HEK293 (cell line): ENCODE data around the gene ZRANB1.

Experiments used
- GLI2 ChIP-seq: fragments of 450-650 bp; formaldehyde crosslinking; IDR thresholded peaks from 2 replicates; pipeline ENCODE4; 2017; ENCODE audit warnings: missing biosample characterization, missing genetic modification characterization, low read depth, borderline replicate concordance
- HOXA7 ChIP-seq: sonication (generic); formaldehyde crosslinking; IDR thresholded peaks from 2 replicates; pipeline ENCODE4 v1.8.1; 2022; ENCODE audit warnings: missing genetic modification reagents, borderline replicate concordance
- KLF1 ChIP-seq: fragments of 450-650 bp; formaldehyde crosslinking; IDR thresholded peaks from 2 replicates; pipeline ENCODE4 v1.5.1; 2016; ENCODE audit warnings: missing biosample characterization, missing genetic modification characterization
- KLF9 ChIP-seq: fragments of 450-650 bp; formaldehyde crosslinking; IDR thresholded peaks from 2 replicates; pipeline ENCODE4 v1.5.1; 2016; ENCODE audit warnings: missing biosample characterization, missing genetic modification characterization, low read depth
- MEIS1 ChIP-seq: sonication (generic); formaldehyde crosslinking; IDR thresholded peaks from 2 replicates; pipeline ENCODE4 v1.8.1; 2022; ENCODE audit warnings: missing genetic modification reagents, mild to moderate bottlenecking, borderline replicate concordance
- MYNN ChIP-seq: fragments of 450-650 bp; formaldehyde crosslinking; IDR thresholded peaks from 2 replicates; pipeline ENCODE4 v1.5.1; 2016; ENCODE audit warnings: missing biosample characterization, missing genetic modification characterization, borderline replicate concordance
- REPIN1 ChIP-seq: fragments of 450-650 bp; formaldehyde crosslinking; IDR thresholded peaks from 2 replicates; pipeline ENCODE4 v1.5.1; 2017; ENCODE audit warnings: missing biosample characterization, missing genetic modification characterization, low read depth
- SCRT1 ChIP-seq: fragments of 450-650 bp; formaldehyde crosslinking; IDR thresholded peaks from 2 replicates; pipeline ENCODE4 v1.5.1; 2016; ENCODE audit warnings: missing biosample characterization, missing genetic modification characterization, borderline replicate concordance
- SP2 ChIP-seq: fragments of 450-650 bp; formaldehyde crosslinking; IDR thresholded peaks from 2 replicates; pipeline ENCODE4 v1.5.1; 2016; ENCODE audit warnings: missing biosample characterization, missing genetic modification characterization
- WT1 ChIP-seq: fragments of 450-650 bp; formaldehyde crosslinking; IDR thresholded peaks from 2 replicates; pipeline ENCODE4 v1.5.1; 2016; ENCODE audit warnings: missing biosample characterization, missing genetic modification characterization
- YY2 ChIP-seq: fragments of 450-650 bp; formaldehyde crosslinking; IDR thresholded peaks from 2 replicates; pipeline ENCODE4 v1.5.1; 2016; ENCODE audit warnings: missing biosample characterization, missing genetic modification characterization
- ZBTB7A ChIP-seq: fragments of 450-650 bp; formaldehyde crosslinking; IDR thresholded peaks from 2 replicates; pipeline ENCODE4 v1.5.1; 2016; ENCODE audit warnings: low read depth, missing biosample characterization, missing genetic modification characterization
- ZNF133 ChIP-seq: fragments of 450-650 bp; formaldehyde crosslinking; IDR thresholded peaks from 2 replicates; pipeline ENCODE4 v1.5.1; 2016; ENCODE audit warnings: missing biosample characterization, missing genetic modification characterization
- ZNF239 ChIP-seq: fragments of 450-650 bp; formaldehyde crosslinking; IDR thresholded peaks from 2 replicates; pipeline ENCODE4 v1.5.1; 2016; ENCODE audit warnings: missing biosample characterization, missing genetic modification characterization
- ZNF324 ChIP-seq: fragments of 450-650 bp; formaldehyde crosslinking; IDR thresholded peaks from 2 replicates; pipeline ENCODE4 v1.5.1; 2016; ENCODE audit warnings: missing biosample characterization, missing genetic modification characterization
- ZNF354C ChIP-seq: fragments of 450-650 bp; formaldehyde crosslinking; IDR thresholded peaks from 2 replicates; pipeline ENCODE4 v1.5.1; 2016; ENCODE audit warnings: missing biosample characterization, missing genetic modification characterization, low read depth, borderline replicate concordance
- ZNF37A ChIP-seq: fragments of 450-650 bp; IDR thresholded peaks from 2 replicates; pipeline ENCODE4 v1.5.1; 2018; ENCODE audit warnings: missing biosample characterization, missing genetic modification characterization
- ZNF394 ChIP-seq: fragments of 450-650 bp; formaldehyde crosslinking; IDR thresholded peaks from 2 replicates; pipeline ENCODE4 v1.5.1; 2016; ENCODE audit warnings: missing biosample characterization, missing genetic modification characterization, mild to moderate bottlenecking, moderate library complexity, borderline replicate concordance
- ZNF555 ChIP-seq: fragments of 450-650 bp; formaldehyde crosslinking; conservative IDR thresholded peaks from 2 replicates; pipeline ENCODE4 v1.5.1; 2017; ENCODE audit warnings: missing biosample characterization, mild to moderate bottlenecking, missing genetic modification characterization, inconsistent platforms
- ZNF585B ChIP-seq: fragments of 450-650 bp; formaldehyde crosslinking; IDR thresholded peaks from 2 replicates; pipeline ENCODE4 v1.5.1; 2016; ENCODE audit warnings: missing biosample characterization, missing genetic modification characterization
- ZNF596 ChIP-seq: fragments of 450-650 bp; IDR thresholded peaks from 2 replicates; pipeline ENCODE4 v1.5.0; 2018; ENCODE audit warnings: missing biosample characterization, mild to moderate bottlenecking, missing genetic modification characterization, moderate library complexity
- ZNF664 ChIP-seq: fragments of 450-650 bp; formaldehyde crosslinking; IDR thresholded peaks from 2 replicates; pipeline ENCODE4 v1.5.1; 2016; ENCODE audit warnings: missing biosample characterization, missing genetic modification characterization
- ZNF701 ChIP-seq: fragments of 450-650 bp; formaldehyde crosslinking; IDR thresholded peaks from 2 replicates; pipeline ENCODE4 v1.5.1; 2016; ENCODE audit warnings: missing biosample characterization, missing genetic modification characterization
- ZNF776 ChIP-seq: fragments of 450-650 bp; formaldehyde crosslinking; IDR thresholded peaks from 2 replicates; pipeline ENCODE4 v1.5.0; 2017; ENCODE audit warnings: missing biosample characterization, missing genetic modification characterization, borderline replicate concordance
- ZNF843 ChIP-seq: fragments of 450-650 bp; formaldehyde crosslinking; IDR thresholded peaks from 2 replicates; pipeline ENCODE4 v1.5.1; 2016; ENCODE audit warnings: missing biosample characterization, missing genetic modification characterization
- ZXDB ChIP-seq: fragments of 450-650 bp; formaldehyde crosslinking; IDR thresholded peaks from 2 replicates; pipeline ENCODE4 v1.5.1; 2016; ENCODE audit warnings: missing biosample characterization, missing genetic modification characterization
- TF ChIP-seq, protein P1 (sequence below): fragments of 450-650 bp; formaldehyde crosslinking; IDR thresholded peaks from 2 replicates; pipeline ENCODE4 v1.5.1; 2016; ENCODE audit warnings: missing biosample characterization, missing genetic modification characterization
- TF ChIP-seq, protein P2 (sequence below): fragments of 450-650 bp; formaldehyde crosslinking; IDR thresholded peaks from 2 replicates; pipeline ENCODE4 v1.5.1; 2017; ENCODE audit warnings: missing biosample characterization, missing genetic modification characterization
- TF ChIP-seq, protein P3 (sequence below): fragments of 450-650 bp; formaldehyde crosslinking; IDR thresholded peaks from 2 replicates; pipeline ENCODE4 v1.5.1; 2016; ENCODE audit warnings: missing biosample characterization, missing genetic modification characterization
- TF ChIP-seq, protein P4 (sequence below): fragments of 450-650 bp; formaldehyde crosslinking; IDR thresholded peaks from 2 replicates; pipeline ENCODE4 v1.5.1; 2016; ENCODE audit warnings: missing biosample characterization, missing genetic modification characterization
- TF ChIP-seq, protein P5 (sequence below): fragments of 450-650 bp; formaldehyde crosslinking; IDR thresholded peaks from 2 replicates; pipeline ENCODE4 v1.5.1; 2017; ENCODE audit warnings: missing biosample characterization, mild to moderate bottlenecking, missing genetic modification characterization, moderate library complexity
- TF ChIP-seq, protein P6 (sequence below): fragments of 450-650 bp; formaldehyde crosslinking; IDR thresholded peaks from 2 replicates; pipeline ENCODE4 v1.5.1; 2017; ENCODE audit warnings: missing biosample characterization, missing genetic modification characterization

The ZRANB1 gene

DNA sequence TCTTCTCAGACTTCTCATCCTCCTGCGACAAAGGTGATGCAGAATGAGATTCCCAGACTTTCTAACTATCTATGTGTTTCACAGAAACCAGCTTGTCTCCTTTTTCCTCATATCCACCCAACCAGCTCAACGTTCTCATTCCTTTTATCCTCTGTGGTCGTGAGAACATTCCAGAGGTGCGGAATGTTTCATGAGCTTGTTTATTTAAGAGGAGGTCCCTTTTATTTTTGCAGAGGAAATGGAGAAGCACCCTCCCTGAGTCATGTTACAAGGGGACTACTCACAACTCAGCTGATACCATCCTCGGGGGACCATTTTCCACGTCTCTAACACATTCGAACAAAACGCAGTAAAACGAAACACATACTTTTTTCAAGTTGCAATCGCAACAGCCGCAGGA lies 93.2 kb downstream of the ZRANB1 start (continued):
- TF ChIP-seq ZNF701 (tag by site-specific recombination) (no peak), SP2 (no peak), ZNF555 (tag by site-specific recombination) (no peak), ZNF776 (tag by site-specific recombination) (no peak), GLI2 (no peak), ZNF596 (no peak), ZNF354C (no peak), ZNF585B (no peak), KLF1 (peak; percentile 67), MEIS1 (no peak), ZNF133 (tag by site-specific recombination) (no peak), ZBTB7A (no peak), KLF9 (no peak), ZNF37A (no peak), ZNF394 (tag by site-specific recombination) (peak; percentile 34; the same call in 1 of the 2 replicates), ZNF843 (tag by site-specific recombination) (no peak), YY2 (no peak), WT1 (tag by site-specific recombination) (peak; percentile 72), ZNF664 (tag by site-specific recombination) (no peak), MYNN (no peak), SCRT1 (no peak), ZNF239 (tag by site-specific recombination) (no peak), REPIN1 (tag by site-specific recombination) (no peak), HOXA7 (CRISPR knock-in tag) (no peak), ZNF324 (tag by site-specific recombination) (no peak), ZXDB (tag by site-specific recombination) (no peak)
- TF ChIP-seq, protein P1, sequence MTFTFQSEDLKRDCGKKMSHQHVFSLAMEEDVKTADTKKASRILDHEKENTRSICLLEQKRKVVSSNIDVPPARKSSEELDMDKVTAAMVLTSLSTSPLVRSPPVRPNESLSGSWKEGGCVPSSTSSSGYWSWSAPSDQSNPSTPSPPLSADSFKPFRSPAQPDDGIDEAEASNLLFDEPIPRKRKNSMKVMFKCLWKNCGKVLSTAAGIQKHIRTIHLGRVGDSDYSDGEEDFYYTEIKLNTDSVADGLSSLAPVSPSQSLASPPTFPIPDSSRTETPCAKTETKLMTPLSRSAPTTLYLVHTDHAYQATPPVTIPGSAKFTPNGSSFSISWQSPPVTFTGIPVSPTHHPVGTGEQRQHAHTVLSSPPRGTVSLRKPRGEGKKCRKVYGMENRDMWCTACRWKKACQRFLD: no peak
- TF ChIP-seq, protein P2, sequence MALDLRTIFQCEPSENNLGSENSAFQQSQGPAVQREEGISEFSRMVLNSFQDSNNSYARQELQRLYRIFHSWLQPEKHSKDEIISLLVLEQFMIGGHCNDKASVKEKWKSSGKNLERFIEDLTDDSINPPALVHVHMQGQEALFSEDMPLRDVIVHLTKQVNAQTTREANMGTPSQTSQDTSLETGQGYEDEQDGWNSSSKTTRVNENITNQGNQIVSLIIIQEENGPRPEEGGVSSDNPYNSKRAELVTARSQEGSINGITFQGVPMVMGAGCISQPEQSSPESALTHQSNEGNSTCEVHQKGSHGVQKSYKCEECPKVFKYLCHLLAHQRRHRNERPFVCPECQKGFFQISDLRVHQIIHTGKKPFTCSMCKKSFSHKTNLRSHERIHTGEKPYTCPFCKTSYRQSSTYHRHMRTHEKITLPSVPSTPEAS (tag by site-specific recombination): no peak
- TF ChIP-seq, protein P3, sequence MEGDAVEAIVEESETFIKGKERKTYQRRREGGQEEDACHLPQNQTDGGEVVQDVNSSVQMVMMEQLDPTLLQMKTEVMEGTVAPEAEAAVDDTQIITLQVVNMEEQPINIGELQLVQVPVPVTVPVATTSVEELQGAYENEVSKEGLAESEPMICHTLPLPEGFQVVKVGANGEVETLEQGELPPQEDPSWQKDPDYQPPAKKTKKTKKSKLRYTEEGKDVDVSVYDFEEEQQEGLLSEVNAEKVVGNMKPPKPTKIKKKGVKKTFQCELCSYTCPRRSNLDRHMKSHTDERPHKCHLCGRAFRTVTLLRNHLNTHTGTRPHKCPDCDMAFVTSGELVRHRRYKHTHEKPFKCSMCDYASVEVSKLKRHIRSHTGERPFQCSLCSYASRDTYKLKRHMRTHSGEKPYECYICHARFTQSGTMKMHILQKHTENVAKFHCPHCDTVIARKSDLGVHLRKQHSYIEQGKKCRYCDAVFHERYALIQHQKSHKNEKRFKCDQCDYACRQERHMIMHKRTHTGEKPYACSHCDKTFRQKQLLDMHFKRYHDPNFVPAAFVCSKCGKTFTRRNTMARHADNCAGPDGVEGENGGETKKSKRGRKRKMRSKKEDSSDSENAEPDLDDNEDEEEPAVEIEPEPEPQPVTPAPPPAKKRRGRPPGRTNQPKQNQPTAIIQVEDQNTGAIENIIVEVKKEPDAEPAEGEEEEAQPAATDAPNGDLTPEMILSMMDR: no peak
- TF ChIP-seq, protein P4, sequence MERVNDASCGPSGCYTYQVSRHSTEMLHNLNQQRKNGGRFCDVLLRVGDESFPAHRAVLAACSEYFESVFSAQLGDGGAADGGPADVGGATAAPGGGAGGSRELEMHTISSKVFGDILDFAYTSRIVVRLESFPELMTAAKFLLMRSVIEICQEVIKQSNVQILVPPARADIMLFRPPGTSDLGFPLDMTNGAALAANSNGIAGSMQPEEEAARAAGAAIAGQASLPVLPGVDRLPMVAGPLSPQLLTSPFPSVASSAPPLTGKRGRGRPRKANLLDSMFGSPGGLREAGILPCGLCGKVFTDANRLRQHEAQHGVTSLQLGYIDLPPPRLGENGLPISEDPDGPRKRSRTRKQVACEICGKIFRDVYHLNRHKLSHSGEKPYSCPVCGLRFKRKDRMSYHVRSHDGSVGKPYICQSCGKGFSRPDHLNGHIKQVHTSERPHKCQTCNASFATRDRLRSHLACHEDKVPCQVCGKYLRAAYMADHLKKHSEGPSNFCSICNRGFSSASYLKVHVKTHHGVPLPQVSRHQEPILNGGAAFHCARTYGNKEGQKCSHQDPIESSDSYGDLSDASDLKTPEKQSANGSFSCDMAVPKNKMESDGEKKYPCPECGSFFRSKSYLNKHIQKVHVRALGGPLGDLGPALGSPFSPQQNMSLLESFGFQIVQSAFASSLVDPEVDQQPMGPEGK (tag by site-specific recombination): no peak
- TF ChIP-seq, protein P5, sequence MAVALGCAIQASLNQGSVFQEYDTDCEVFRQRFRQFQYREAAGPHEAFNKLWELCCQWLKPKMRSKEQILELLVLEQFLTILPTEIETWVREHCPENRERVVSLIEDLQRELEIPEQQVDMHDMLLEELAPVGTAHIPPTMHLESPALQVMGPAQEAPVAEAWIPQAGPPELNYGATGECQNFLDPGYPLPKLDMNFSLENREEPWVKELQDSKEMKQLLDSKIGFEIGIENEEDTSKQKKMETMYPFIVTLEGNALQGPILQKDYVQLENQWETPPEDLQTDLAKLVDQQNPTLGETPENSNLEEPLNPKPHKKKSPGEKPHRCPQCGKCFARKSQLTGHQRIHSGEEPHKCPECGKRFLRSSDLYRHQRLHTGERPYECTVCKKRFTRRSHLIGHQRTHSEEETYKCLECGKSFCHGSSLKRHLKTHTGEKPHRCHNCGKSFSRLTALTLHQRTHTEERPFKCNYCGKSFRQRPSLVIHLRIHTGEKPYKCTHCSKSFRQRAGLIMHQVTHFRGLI (tag by site-specific recombination): no peak
- TF ChIP-seq, protein P6, sequence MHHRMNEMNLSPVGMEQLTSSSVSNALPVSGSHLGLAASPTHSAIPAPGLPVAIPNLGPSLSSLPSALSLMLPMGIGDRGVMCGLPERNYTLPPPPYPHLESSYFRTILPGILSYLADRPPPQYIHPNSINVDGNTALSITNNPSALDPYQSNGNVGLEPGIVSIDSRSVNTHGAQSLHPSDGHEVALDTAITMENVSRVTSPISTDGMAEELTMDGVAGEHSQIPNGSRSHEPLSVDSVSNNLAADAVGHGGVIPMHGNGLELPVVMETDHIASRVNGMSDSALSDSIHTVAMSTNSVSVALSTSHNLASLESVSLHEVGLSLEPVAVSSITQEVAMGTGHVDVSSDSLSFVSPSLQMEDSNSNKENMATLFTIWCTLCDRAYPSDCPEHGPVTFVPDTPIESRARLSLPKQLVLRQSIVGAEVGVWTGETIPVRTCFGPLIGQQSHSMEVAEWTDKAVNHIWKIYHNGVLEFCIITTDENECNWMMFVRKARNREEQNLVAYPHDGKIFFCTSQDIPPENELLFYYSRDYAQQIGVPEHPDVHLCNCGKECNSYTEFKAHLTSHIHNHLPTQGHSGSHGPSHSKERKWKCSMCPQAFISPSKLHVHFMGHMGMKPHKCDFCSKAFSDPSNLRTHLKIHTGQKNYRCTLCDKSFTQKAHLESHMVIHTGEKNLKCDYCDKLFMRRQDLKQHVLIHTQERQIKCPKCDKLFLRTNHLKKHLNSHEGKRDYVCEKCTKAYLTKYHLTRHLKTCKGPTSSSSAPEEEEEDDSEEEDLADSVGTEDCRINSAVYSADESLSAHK (tag by site-specific recombination): no peak
